ENCODE measurements around the gene MFAP5. TPM values are rescaled to one million over a fixed set of nuclear protein-coding genes. Genes with fewer than 3 reads are reported as not detected.

MFAP5 gene
- total and polyA plus RNA-seq, 10 of the 15 experiments (the other 5 are each of a cell fraction or from before 2014, with no cell fraction given), result 0.06 to 0.14 (median 0.12) TPM; not detected in 7

DNA sequence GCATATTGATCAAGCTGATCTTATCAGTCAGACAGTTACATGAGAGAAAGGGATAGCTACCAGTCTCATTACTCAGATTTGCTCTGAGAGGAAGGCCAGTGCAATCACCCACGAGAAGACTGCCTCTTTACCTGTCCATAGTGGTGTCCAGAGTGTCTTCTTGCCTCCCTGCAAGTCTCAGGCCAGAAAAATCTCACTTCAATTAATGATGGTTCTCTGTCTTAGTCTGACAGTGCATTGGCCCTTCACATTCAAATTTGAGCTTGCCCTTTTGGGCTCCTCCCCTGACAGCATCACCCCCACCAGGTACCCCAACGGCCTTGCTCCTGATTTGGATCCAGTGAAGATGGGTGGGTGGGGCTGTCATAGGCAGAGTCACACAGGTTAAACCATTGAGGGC lies 50.0 kb downstream of the MFAP5 start, which contains the start of gene AICDA (continued):
- TF ChIP-seq, protein P1, sequence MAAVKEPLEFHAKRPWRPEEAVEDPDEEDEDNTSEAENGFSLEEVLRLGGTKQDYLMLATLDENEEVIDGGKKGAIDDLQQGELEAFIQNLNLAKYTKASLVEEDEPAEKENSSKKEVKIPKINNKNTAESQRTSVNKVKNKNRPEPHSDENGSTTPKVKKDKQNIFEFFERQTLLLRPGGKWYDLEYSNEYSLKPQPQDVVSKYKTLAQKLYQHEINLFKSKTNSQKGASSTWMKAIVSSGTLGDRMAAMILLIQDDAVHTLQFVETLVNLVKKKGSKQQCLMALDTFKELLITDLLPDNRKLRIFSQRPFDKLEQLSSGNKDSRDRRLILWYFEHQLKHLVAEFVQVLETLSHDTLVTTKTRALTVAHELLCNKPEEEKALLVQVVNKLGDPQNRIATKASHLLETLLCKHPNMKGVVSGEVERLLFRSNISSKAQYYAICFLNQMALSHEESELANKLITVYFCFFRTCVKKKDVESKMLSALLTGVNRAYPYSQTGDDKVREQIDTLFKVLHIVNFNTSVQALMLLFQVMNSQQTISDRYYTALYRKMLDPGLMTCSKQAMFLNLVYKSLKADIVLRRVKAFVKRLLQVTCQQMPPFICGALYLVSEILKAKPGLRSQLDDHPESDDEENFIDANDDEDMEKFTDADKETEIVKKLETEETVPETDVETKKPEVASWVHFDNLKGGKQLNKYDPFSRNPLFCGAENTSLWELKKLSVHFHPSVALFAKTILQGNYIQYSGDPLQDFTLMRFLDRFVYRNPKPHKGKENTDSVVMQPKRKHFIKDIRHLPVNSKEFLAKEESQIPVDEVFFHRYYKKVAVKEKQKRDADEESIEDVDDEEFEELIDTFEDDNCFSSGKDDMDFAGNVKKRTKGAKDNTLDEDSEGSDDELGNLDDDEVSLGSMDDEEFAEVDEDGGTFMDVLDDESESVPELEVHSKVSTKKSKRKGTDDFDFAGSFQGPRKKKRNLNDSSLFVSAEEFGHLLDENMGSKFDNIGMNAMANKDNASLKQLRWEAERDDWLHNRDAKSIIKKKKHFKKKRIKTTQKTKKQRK (IDR thresholded peaks at IDR 0.05; ENCODE audit: low read depth, low read length), result no peak
- no peak for TF ChIP-seq STAT1 (conservative IDR thresholded peaks at IDR 0.05)
- peak; percentile 27; the same call in 1 of the 2 replicates for TF ChIP-seq ZBED1 (IDR thresholded peaks at IDR 0.05; ENCODE audit: borderline replicate concordance)
- TF ChIP-seq NRF1 (conservative IDR thresholded peaks at IDR 0.05; ENCODE audit: low read depth, low read length), result no peak
- TF ChIP-seq KAT2A (conservative IDR thresholded peaks at IDR 0.05; ENCODE audit: control insufficient read depth, low read depth, low read length), result no peak
- peak; percentile 60 for TF ChIP-seq POLR2A (IDR thresholded peaks at IDR 0.05; ENCODE audit: low read depth, low read length)

DNA sequence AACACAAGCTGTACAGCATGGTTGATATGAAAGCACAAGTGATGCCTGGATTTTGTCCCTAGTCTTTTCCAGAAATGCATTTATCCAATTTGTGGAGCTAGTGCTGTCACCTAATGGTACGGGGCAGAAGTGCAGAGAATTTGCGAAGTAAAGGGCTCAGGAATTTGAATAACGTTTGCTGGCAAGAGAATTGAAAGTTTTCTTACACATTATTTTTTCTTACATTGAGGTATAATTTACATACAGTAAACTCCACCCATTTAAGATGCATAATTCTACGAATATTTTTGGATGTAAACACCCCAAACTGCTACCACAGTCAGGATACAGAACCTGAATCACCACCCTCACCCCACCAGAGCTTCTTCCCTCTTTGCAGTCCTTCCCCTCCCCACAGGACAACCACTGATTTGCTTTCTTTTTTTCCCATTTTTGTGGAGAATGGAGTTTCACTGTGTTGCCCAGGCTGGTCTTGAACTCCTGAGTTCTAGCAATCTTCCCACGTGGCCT lies 53.5 kb downstream of the MFAP5 start:
- RAD21 ChIA-PET (ENCODE audit: unreplicated experiment), result interaction anchor here (0.6 to 6.2 kb wide), 14 partner anchors 18 to 215 kb away, joined by 3 to 81 read pairs (median 4); no protein-coding TSS in a partner anchor
- no peak for TF ChIP-seq JUND (IDR thresholded peaks at IDR 0.05; ENCODE audit: low read depth, low read length)
- no peak for TF ChIP-seq SP1 (IDR thresholded peaks at IDR 0.05; ENCODE audit: low read depth, low read length)
- peak; percentile 52; the same call in 1 of the 2 replicates for TF ChIP-seq SMC3 (IDR thresholded peaks at IDR 0.05; ENCODE audit: borderline replicate concordance, low read length)
- 0 out of 2 replicates have a peak, but pooled peaks have one; percentile 87 for TF ChIP-seq WRNIP1 (IDR thresholded peaks at IDR 0.05; ENCODE audit: borderline replicate concordance, low read depth, low read length)
- TF ChIP-seq CBX5 (IDR thresholded peaks at IDR 0.05; ENCODE audit: low read depth), result 0 out of 2 replicates have a peak, but pooled peaks have one; percentile 71
- peak; percentile 64; the same call in 1 of the 3 replicates for TF ChIP-seq POU2F2 (IDR thresholded peaks at IDR 0.05; ENCODE audit: borderline replicate concordance, low read depth, low read length)
- TF ChIP-seq STAT3 (IDR thresholded peaks at IDR 0.05; ENCODE audit: low read depth, low read length), result no peak
- TF ChIP-seq, protein P2, sequence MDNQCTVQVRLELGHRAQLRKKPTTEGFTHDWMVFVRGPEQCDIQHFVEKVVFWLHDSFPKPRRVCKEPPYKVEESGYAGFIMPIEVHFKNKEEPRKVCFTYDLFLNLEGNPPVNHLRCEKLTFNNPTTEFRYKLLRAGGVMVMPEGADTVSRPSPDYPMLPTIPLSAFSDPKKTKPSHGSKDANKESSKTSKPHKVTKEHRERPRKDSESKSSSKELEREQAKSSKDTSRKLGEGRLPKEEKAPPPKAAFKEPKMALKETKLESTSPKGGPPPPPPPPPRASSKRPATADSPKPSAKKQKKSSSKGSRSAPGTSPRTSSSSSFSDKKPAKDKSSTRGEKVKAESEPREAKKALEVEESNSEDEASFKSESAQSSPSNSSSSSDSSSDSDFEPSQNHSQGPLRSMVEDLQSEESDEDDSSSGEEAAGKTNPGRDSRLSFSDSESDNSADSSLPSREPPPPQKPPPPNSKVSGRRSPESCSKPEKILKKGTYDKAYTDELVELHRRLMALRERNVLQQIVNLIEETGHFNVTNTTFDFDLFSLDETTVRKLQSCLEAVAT (IDR thresholded peaks at IDR 0.05), result peak; percentile 24; the same call in 1 of the 2 replicates
- peak; percentile 51; the same call in 1 of the 2 replicates for TF ChIP-seq IKZF1 (conservative IDR thresholded peaks at IDR 0.05)
- TF ChIP-seq CHD2 (IDR thresholded peaks at IDR 0.05; ENCODE audit: borderline replicate concordance, low read depth, low read length), result no peak
- peak; percentile 75 for TF ChIP-seq RAD21 (IDR thresholded peaks at IDR 0.05; ENCODE audit: insufficient read depth, low read depth, low read length)
- TF ChIP-seq MTA2 (IDR thresholded peaks at IDR 0.05; ENCODE audit: low read depth), result 0 out of 2 replicates have a peak, but pooled peaks have one; percentile 19
- no peak for TF ChIP-seq PAX5 (IDR thresholded peaks at IDR 0.05; ENCODE audit: borderline replicate concordance, low read depth, low read length)
- peak; percentile 66; the same call in 1 of the 2 replicates for TF ChIP-seq EED (IDR thresholded peaks at IDR 0.05; ENCODE audit: low read depth)

More for the DNA sequence above, 53.5 kb downstream of the MFAP5 start:
- ChIA-PET POLR2A (interaction anchor here (0.6 to 3.2 kb wide), 6 partner anchors 9 to 65 kb away, joined by 3 to 17 read pairs (median 5); no protein-coding TSS in a partner anchor), CTCF (interaction anchor here (0.8 to 7.7 kb wide), 20 partner anchors 8 to 342 kb away, joined by 3 to 148 read pairs (median 7); partner anchors contain the start of gene CLEC4E), SMC1A (ENCODE audit: uncharacterized antibody, unreplicated experiment) (interaction anchor here (0.6 to 7.0 kb wide), 13 partner anchors 8 to 1669 kb away, joined by 3 to 89 read pairs (median 7); no protein-coding TSS in a partner anchor)
- peak overlapping the region; percentile 51 for H3K4me3 ChIP-seq
- H3K27ac ChIP-seq (ENCODE audit: control insufficient read depth, insufficient read depth), result peak overlapping the region; percentile 39
- H3K4me2 ChIP-seq (ENCODE audit: control insufficient read depth, insufficient read depth), result peak overlapping the region; percentile 72
- in situ Hi-C loops (cut with MboI) (no loop called here), intact Hi-C loops (cut with micrococcal nuclease; ENCODE audit: unreplicated experiment) (loop anchor here (2.0 to 5.0 kb wide), 2 partner anchors 64 to 283 kb away; no protein-coding TSS in a partner anchor)
- ATAC-seq (peak; percentile 16), DNase-seq (ENCODE audit: low read depth, low spot score) (no peak), FAIRE-seq (no peak)
- H4K20me1 ChIP-seq (ENCODE audit: control insufficient read depth, insufficient read depth), result no peaks in the 10 kb centered on the region
- no peaks in the 10 kb centered on the region for H3K9me3 ChIP-seq (replicated peaks; ENCODE audit: control insufficient read depth, insufficient read depth, low read length)
- H3K36me3 ChIP-seq (ENCODE audit: control insufficient read depth in 2 of 2, insufficient read depth in 2 of 2, low read length in 1 of 2), result peaks cover 0 to 4% of the 10 kb centered on the region in 2 experiments
- H2AFZ ChIP-seq (ENCODE audit: control insufficient read depth, low read depth, low read length), result peak overlapping the region; percentile 75
- H3K4me1 ChIP-seq (ENCODE audit: control insufficient read depth, insufficient read depth, low read length), result peaks cover 30% of the 10 kb centered on the region
- no peaks in the 10 kb centered on the region for H3K27me3 ChIP-seq (replicated peaks in 1 of 2; ENCODE audit: control insufficient read depth in 2 of 2, insufficient read depth in 2 of 2, low read length in 1 of 2)
- no TSS peak for BruUV-seq (replicated peaks)
- H3K9ac ChIP-seq (ENCODE audit: control insufficient read depth, insufficient read depth, low read length), result peak overlapping the region; percentile 11
- 1% methylated on average over 5 of the region's 5 CpGs for WGBS (ENCODE audit: insufficient coverage, insufficient replicate concordance, low lambda C conversion rate, missing lambda C conversion rate)
- H3K79me2 ChIP-seq (ENCODE audit: control insufficient read depth, insufficient read depth, low read length), result peaks cover 9% of the 10 kb centered on the region
